Esophagus squamous epithelium (tissue), 5 donors: ENCODE measurements around the gene PKHD1. TPM values are rescaled to one million over a fixed set of nuclear protein-coding genes. Genes with fewer than 3 reads are reported as not detected.

Source experiments
- DNase-seq: peaks from one replicate; lab custom pipeline; 2025; lab: John Stamatoyannopoulos, UW
- H3K27ac ChIP-seq, 4 donors: fragments of 200-600 bp; sonication (generic); one replicate each; pipeline ENCODE4 v1.5.1; 2016 to 2019; ENCODE audit warnings: mild to moderate bottlenecking in 1 of 4
- H3K27me3 ChIP-seq, 4 donors: fragments of 200-600 bp; sonication (generic); 1 replicate in 3 of 4; 2 replicates in 1 of 4; pipeline versions ENCODE4 v1.5.1 to v1.6.0; 2017 to 2021; ENCODE audit warnings: antibody characterized with exemption in 1 of 4
- H3K36me3 ChIP-seq, 3 donors: fragments of 200-600 bp; sonication (generic); one replicate each; pipeline ENCODE4 v1.5.1; 2016 to 2019
- H3K4me1 ChIP-seq, 3 donors: fragments of 200-600 bp; sonication (generic); one replicate each; pipeline ENCODE4 v1.5.1; 2017 to 2019
- H3K4me3 ChIP-seq, 4 donors: fragments of 200-600 bp; sonication (generic); 1 replicate in 3 of 4; 2 replicates in 1 of 4; pipeline ENCODE4 v1.5.1; 2016 to 2019; ENCODE audit warnings: mild to moderate bottlenecking in 2 of 4, moderate library complexity in 1 of 4
- H3K9me3 ChIP-seq, 3 donors: fragments of 200-600 bp; sonication (generic); one replicate each; pipeline ENCODE4 v1.5.1; 2016 to 2019
- POLR2A ChIP-seq, 4 donors: fragments of 450-650 bp; IDR thresholded peaks; one replicate each; pipeline ENCODE4 v1.6.1; 2017; ENCODE audit warnings: antibody characterized with exemption in 4 of 4, mild to moderate bottlenecking in 4 of 4, moderate library complexity in 3 of 4
- WGBS, 2 donors: methylation state at CpG; one replicate each; pipeline ENCODE4 v1.1.5; 2018; 5-methylcytosine and 5-hydroxymethylcytosine counted together
- intact Hi-C: fragments of 100-400 bp; cut with DNase I; formaldehyde crosslinking; loops from one replicate; pipeline ENCODE4 v1.15.0; 2022
- total RNA-seq, 4 donors: library from RNA; depleted of rRNA; stranded (reverse); fragments of >200 nt; gene quantifications; one replicate each; pipeline ENCODE4 v1.1.0, GENCODE V29; 2016
- TF ChIP-seq, protein P1 (sequence below), 6 experiments: fragments of 450-650 bp in 4 of 6; fragments of 200-600 bp in 2 of 6; sonication (generic) in 2 of 6; IDR thresholded peaks; one replicate each; pipeline ENCODE4 v1.5.1; 2016 to 2019; ENCODE audit warnings: antibody characterized with exemption in 6 of 6, mild to moderate bottlenecking in 4 of 6, moderate library complexity in 4 of 6
- donor health status: DM: yes; HTN: yes; CAD: no.

The PKHD1 gene
- total RNA-seq, 4 donors from 2014 or later, result 0.04 TPM; not detected in 3

DNA sequence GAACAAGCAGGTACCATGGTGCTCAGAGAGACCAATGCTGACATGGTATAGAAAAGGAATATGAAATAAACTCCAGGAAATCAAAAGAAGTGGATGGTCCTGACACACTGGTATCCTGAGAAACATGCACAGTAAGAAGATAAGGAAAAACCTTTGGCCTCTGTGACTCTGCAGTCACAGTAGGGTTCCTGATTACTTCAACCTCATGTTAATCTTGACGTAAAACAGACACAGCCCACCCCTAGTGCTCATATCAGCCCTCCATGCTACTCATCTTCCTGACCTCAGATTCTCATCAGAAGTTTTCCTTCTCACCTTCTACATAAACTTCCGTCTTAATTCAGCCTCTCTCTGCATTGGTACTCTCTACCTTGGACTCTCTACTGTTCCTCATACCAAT lies 240.9 kb downstream of the PKHD1 start:
- DNase-seq, result no peak
- H3K36me3 ChIP-seq, result no peaks in the 10 kb centered on the region
- H3K4me1 ChIP-seq, result no peaks in the 10 kb centered on the region
- 85% methylated on average over 2 of the region's 2 CpGs for WGBS, 2 donors
- no peaks in the 10 kb centered on the region for H3K9me3 ChIP-seq
- no peaks in the 10 kb centered on the region for H3K27me3 ChIP-seq
- intact Hi-C loops, result no loop called here
- no peak overlapping the region for H3K4me3 ChIP-seq
- no peak overlapping the region for H3K27ac ChIP-seq
- TF ChIP-seq, protein P1, sequence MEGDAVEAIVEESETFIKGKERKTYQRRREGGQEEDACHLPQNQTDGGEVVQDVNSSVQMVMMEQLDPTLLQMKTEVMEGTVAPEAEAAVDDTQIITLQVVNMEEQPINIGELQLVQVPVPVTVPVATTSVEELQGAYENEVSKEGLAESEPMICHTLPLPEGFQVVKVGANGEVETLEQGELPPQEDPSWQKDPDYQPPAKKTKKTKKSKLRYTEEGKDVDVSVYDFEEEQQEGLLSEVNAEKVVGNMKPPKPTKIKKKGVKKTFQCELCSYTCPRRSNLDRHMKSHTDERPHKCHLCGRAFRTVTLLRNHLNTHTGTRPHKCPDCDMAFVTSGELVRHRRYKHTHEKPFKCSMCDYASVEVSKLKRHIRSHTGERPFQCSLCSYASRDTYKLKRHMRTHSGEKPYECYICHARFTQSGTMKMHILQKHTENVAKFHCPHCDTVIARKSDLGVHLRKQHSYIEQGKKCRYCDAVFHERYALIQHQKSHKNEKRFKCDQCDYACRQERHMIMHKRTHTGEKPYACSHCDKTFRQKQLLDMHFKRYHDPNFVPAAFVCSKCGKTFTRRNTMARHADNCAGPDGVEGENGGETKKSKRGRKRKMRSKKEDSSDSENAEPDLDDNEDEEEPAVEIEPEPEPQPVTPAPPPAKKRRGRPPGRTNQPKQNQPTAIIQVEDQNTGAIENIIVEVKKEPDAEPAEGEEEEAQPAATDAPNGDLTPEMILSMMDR (IDR thresholded peaks at IDR 0.05), result no peak
- no peak for TF ChIP-seq POLR2A (IDR thresholded peaks at IDR 0.05)

DNA sequence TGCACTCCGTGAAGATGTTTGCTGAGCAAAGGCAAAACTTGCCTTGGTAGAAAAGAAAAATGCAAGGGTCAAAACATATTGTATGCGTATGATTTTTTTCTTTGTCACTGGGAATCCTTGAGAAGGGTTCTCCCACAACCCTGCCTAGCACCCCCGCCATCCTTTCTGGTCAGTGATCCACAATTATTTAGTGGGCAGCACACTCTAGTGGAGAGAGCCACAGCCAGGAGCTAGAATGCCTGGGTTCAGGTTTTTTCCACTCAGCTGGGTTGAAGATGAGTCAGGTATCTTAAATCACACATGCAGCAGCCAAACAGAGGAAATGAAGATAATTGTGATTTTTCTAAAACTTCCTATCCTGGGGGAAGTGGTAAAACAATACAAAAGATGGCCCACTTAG lies 243.1 kb downstream of the PKHD1 start:
- 60 to 64% methylated on average over 3 of the region's 3 CpGs for whole genome bisulfite sequencing, 2 donors
- intact Hi-C loops, result no loop called here
- no peaks in the 10 kb centered on the region for H3K36me3 ChIP-seq

DNA sequence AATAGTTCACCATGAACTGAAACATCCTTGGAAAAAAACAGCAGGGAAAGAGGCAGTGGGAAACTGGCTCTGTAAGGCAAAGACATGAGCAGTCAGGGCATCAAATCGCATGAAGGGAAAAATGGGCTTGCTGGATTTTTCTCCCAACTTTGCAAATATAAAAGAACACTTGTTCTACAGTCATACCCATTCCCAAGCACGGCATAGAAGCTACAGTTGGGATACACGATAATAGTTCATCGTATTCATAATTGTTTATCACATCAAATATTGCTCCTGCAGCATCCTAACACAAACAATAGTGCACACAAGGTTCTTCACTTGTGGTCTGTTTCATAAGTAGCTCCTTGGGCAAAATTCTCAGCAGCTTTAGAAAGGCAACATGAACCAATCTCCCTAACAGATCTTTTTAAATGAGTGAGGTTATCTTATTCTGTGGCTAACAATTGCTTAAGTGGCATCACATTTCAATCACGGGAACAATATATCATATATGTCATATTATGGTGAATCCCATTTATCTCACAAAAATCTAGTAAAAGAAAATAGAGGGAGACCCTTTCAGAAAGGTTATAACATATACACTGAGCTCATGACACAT lies 243.9 kb downstream of the PKHD1 start:
- WGBS, 2 donors, result 83 to 90% methylated on average over 5 of the region's 5 CpGs
- intact Hi-C loops, result no loop called here
- TF ChIP-seq, protein P1 (IDR thresholded peaks at IDR 0.05), result no peak
- no peak for TF ChIP-seq POLR2A (IDR thresholded peaks at IDR 0.05)

More for the DNA sequence above, 243.1 kb downstream of the PKHD1 start:
- no peaks in the 10 kb centered on the region for H3K27me3 ChIP-seq
- DNase-seq, result no peak
- H3K9me3 ChIP-seq, result no peaks in the 10 kb centered on the region
- TF ChIP-seq, protein P1 (IDR thresholded peaks at IDR 0.05), result peak in 1 of 6 experiments; percentile 39
- no peak for TF ChIP-seq POLR2A (IDR thresholded peaks at IDR 0.05)
- H3K4me3 ChIP-seq, result no peak overlapping the region
- no peaks in the 10 kb centered on the region for H3K4me1 ChIP-seq
- H3K27ac ChIP-seq, result no peak overlapping the region

DNA sequence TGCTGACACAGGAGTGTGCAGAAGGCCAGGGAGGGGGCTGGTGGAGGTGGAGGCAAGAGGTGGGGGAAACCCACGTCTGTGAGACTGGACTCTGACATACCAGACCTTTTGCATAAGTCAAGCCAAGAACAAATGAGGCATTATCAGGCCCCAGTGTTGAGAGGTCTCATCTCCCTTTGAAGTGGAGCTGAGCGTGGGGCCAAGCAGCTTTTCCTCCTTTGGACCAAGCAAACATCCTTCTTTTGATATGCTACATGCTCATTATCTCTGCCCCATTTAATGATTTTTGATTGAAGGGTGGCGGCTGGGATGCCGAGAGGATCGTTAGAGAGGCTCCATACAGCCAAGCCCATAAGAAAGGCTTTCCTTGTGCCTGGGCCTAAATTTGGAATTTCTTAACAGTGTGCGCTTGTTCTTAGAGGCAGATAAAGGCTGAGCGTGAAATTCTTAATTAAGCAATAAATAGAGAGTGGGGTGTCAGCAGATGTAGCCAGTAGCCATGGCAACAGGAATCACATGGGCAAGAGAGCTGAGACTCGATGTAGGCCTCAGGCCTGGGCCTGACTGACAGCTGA lies 244.5 kb downstream of the PKHD1 start:
- H3K27me3 ChIP-seq, result no peaks in the 10 kb centered on the region
- no peaks in the 10 kb centered on the region for H3K4me1 ChIP-seq
- TF ChIP-seq, protein P1 (IDR thresholded peaks at IDR 0.05), result no peak
- TF ChIP-seq POLR2A (IDR thresholded peaks at IDR 0.05), result no peak
- WGBS, 2 donors, result 71 to 79% methylated on average over 4 to 8 of the region's 8 CpGs
- no peak for DNase-seq
- H3K36me3 ChIP-seq, result no peaks in the 10 kb centered on the region
- no peak overlapping the region for H3K27ac ChIP-seq
- no peak overlapping the region for H3K4me3 ChIP-seq
- H3K9me3 ChIP-seq, result no peaks in the 10 kb centered on the region
- intact Hi-C loops, result no loop called here

More for the DNA sequence above, 243.9 kb downstream of the PKHD1 start:
- Histone ChIP-seq H3K9me3 (no peaks in the 10 kb centered on the region), H3K4me3 (no peak overlapping the region), H3K27ac (no peak overlapping the region), H3K27me3 (no peaks in the 10 kb centered on the region), H3K4me1 (no peaks in the 10 kb centered on the region), H3K36me3 (no peaks in the 10 kb centered on the region)
- no peak for DNase-seq

DNA sequence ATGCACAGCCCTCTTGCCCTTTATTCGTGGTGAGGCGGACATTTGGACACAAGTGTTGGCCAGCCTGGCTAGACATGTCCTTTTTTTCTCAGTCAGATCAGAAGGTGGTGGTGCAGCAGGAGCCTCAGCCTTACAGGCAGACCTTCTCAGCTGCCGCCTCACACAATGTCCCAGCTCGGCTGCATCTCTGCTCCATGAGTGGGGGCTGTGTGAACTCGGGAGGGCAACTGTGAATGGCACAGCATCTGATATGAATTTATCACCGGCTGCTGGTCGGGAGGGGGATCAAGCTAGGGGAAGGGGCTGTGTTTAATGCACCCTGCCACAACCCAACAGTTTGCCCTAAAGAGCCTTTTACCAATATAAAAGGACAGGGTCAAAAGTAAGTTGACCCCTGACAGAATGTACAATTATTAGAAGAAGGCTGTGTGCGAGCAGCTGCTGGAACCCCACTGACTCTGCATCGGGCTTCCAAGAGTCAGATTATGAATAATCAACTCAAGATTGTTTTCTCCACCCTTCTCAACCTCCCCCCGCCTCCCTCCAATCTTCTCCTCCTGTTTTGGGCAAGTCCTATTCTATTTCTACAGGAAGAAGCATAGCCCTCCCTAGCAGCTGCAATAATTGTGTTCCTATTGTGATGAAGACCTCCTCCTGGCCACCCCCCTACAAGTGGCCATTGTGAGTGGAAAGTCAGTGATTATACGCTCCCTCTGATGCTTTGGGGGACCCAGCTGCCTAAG lies 245.2 kb downstream of the PKHD1 start:
- Histone ChIP-seq H3K4me3 (no peak overlapping the region), H3K36me3 (no peaks in the 10 kb centered on the region), H3K4me1 (no peaks in the 10 kb centered on the region), H3K9me3 (no peaks in the 10 kb centered on the region), H3K27ac (no peak overlapping the region), H3K27me3 (no peaks in the 10 kb centered on the region)
- DNase-seq, result no peak
- intact Hi-C loops, result no loop called here
- no peak for TF ChIP-seq POLR2A (IDR thresholded peaks at IDR 0.05)
- TF ChIP-seq, protein P1 (IDR thresholded peaks at IDR 0.05), result no peak
- WGBS, 2 donors, result 70 to 82% methylated on average over 6 to 7 of the region's 11 CpGs
